Esophagus muscularis mucosa (tissue), 4 donors: ENCODE results near the gene NGEF. TPM values are rescaled to one million over a fixed set of nuclear protein-coding genes. Genes with fewer than 3 reads are reported as not detected.
"Not testable (repeated sequence)": the region's sequence is repeated elsewhere in the genome, so short reads cannot be mapped to it uniquely, and the experiment has no call there.

Experiments used
- DNase-seq: peaks from one replicate; pipeline ENCODE4 v3.0.0-alpha.2; 2017; ENCODE audit errors: extremely low spot score
- H3K27ac ChIP-seq, 4 donors: fragments of 200-600 bp; sonication (generic); replicated peaks in 1 of 4; 1 replicate in 3 of 4; 2 replicates in 1 of 4; pipeline ENCODE4 v1.5.1; 2016 to 2019; ENCODE audit warnings: mild to moderate bottlenecking in 1 of 4
- H3K27me3 ChIP-seq, 4 donors: fragments of 200-600 bp; sonication (generic); one replicate each; pipeline versions ENCODE4 v1.5.1 to v1.6.0; 2016 to 2019
- H3K36me3 ChIP-seq, 4 donors: fragments of 200-600 bp; sonication (generic); one replicate each; pipeline ENCODE4 v1.5.1; 2016 to 2019
- H3K4me1 ChIP-seq, 4 donors: fragments of 200-600 bp; sonication (generic); one replicate each; pipeline ENCODE4 v1.5.1; 2016 to 2019
- H3K4me3 ChIP-seq, 4 donors: fragments of 200-600 bp; sonication (generic); 1 replicate in 2 of 4; 2 replicates in 2 of 4; pipeline ENCODE4 v1.5.1; 2016 to 2019; ENCODE audit warnings: mild to moderate bottlenecking in 4 of 4, moderate library complexity in 1 of 4
- H3K9me3 ChIP-seq, 4 donors: fragments of 200-600 bp; sonication (generic); 1 replicate in 3 of 4; 2 replicates in 1 of 4; pipeline ENCODE4 v1.5.1; 2016 to 2019
- EP300 ChIP-seq: sonication (generic); formaldehyde crosslinking; IDR thresholded peaks from one replicate; pipeline ENCODE4 v1.6.1; 2017; ENCODE audit warnings: antibody characterized with exemption
- POLR2A ChIP-seq: fragments of 450-650 bp; IDR thresholded peaks from one replicate; pipeline ENCODE4 v1.6.1; 2017; ENCODE audit warnings: antibody characterized with exemption, moderate library complexity, mild to moderate bottlenecking, low read depth
- POLR2AphosphoS5 ChIP-seq, 2 donors: sonication (generic); formaldehyde crosslinking; IDR thresholded peaks; one replicate each; pipeline ENCODE4 v1.6.1; 2017; ENCODE audit warnings: antibody characterized with exemption in 2 of 2
- WGBS: methylation state at CpG from one replicate; pipeline ENCODE4 v1.1.5; 2018; 5-methylcytosine and 5-hydroxymethylcytosine counted together
- intact Hi-C: fragments of 100-400 bp; cut with DNase I; formaldehyde crosslinking; loops from one replicate; pipeline ENCODE4 v1.15.1; 2023
- total RNA-seq, 4 donors: library from RNA; depleted of rRNA; stranded (reverse); fragments of >200 nt; gene quantifications; one replicate each; pipeline versions ENCODE4 v1.1.0 to v1.2.1, GENCODE V29; 2016
- TF ChIP-seq, protein P1 (sequence below), 3 experiments: fragments of 200-600 bp in 2 of 3; fragments of 450-650 bp in 1 of 3; sonication (generic) in 2 of 3; IDR thresholded peaks; one replicate each; pipeline ENCODE4 v1.5.1; 2017 to 2019; ENCODE audit warnings: antibody characterized with exemption in 3 of 3, mild to moderate bottlenecking in 2 of 3, moderate library complexity in 1 of 3

The NGEF gene
- total RNA-seq, 4 donors from 2014 or later, result 0.33 to 0.98 (median 0.52) TPM; not detected in 1

- no peak overlapping the region for H3K27ac ChIP-seq
- peaks cover 5 to 15% (median 13%) of the 10 kb centered on the region in 4 donors for H3K4me1 ChIP-seq
- 42% methylated on average over 2 of the region's 2 CpGs for WGBS
- H3K9me3 ChIP-seq, result no peaks in the 10 kb centered on the region
- intact Hi-C loops, result loop anchor here (5.0 kb wide), 1 partner anchor 400 kb away; the partner anchor contains the start of gene ATG16L1
- no peak overlapping the region for H3K4me3 ChIP-seq
- no peaks in the 10 kb centered on the region for H3K27me3 ChIP-seq
- no peak for DNase-seq
- TF ChIP-seq POLR2A, result no peak
- TF ChIP-seq, protein P1, sequence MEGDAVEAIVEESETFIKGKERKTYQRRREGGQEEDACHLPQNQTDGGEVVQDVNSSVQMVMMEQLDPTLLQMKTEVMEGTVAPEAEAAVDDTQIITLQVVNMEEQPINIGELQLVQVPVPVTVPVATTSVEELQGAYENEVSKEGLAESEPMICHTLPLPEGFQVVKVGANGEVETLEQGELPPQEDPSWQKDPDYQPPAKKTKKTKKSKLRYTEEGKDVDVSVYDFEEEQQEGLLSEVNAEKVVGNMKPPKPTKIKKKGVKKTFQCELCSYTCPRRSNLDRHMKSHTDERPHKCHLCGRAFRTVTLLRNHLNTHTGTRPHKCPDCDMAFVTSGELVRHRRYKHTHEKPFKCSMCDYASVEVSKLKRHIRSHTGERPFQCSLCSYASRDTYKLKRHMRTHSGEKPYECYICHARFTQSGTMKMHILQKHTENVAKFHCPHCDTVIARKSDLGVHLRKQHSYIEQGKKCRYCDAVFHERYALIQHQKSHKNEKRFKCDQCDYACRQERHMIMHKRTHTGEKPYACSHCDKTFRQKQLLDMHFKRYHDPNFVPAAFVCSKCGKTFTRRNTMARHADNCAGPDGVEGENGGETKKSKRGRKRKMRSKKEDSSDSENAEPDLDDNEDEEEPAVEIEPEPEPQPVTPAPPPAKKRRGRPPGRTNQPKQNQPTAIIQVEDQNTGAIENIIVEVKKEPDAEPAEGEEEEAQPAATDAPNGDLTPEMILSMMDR (IDR thresholded peaks at IDR 0.05), result no peak
- TF ChIP-seq POLR2AphosphoS5 (IDR thresholded peaks at IDR 0.05), result no peak
- no peak for TF ChIP-seq EP300
- peaks cover 56 to 94% (median 80%) of the 10 kb centered on the region in 4 donors for H3K36me3 ChIP-seq
These were observed 160.4 kb downstream of the NGEF start for GRCh38 chr2:232852676-232853075.

DNA sequence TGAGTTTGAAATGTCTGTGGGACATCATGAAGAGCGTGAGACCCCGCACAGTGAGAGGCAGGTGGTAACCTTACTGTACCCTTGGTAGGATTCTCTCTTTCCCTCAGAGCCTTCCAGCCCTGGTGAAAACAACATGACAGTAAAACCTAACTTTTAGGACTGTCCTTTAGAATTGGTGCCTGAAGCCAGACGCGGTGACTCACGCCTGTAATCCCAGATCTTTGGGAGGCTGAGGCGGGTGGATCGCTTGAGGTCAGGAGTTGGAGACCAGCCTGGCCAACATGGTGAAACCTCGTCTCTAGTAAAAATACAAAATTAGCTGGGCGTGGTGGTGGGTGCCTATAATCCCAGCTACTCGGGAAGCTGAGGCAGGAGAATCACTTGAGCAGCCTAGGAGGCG lies 161.0 kb downstream of the NGEF start:
- not testable (repeated sequence) for DNase-seq, H3K27ac ChIP-seq, H3K9me3 ChIP-seq, H3K27me3 ChIP-seq, H3K4me3 ChIP-seq
- Histone ChIP-seq H3K36me3 (peaks cover 57 to 94% (median 80%) of the 10 kb centered on the region in 4 donors), H3K4me1 (peaks cover 5 to 15% (median 13%) of the 10 kb centered on the region in 4 donors)
- WGBS, result 90% methylated on average over 9 of the region's 11 CpGs
- intact Hi-C loops, result loop anchor here (5.0 kb wide), 1 partner anchor 400 kb away; the partner anchor contains the start of gene ATG16L1

DNA sequence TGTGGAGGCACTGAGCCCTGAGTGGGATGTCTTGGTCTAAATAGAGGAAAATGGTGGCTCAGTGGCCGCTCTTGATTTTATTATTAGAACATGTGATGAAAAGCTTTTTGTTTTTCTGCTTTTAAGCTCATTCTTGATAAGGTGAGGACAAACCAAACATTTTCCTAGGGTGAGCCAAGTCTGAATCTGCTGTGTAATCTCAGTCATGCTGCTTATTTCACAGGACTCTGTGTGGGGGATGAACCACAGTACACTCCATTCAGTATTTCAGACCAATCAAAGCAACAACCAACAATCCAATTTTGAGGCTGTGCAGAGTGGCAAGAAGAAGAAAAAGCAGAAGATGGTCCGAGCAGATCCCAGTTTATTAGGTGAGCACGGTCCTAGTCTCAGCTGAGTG lies 163.0 kb downstream of the NGEF start:
- 93% methylated on average over 3 of the region's 3 CpGs for WGBS
- Histone ChIP-seq H3K36me3 (peaks cover 61 to 93% (median 79%) of the 10 kb centered on the region in 4 donors), H3K9me3 (no peaks in the 10 kb centered on the region), H3K4me1 (peaks cover 5 to 15% (median 13%) of the 10 kb centered on the region in 4 donors), H3K4me3 (no peak overlapping the region), H3K27ac (no peak overlapping the region), H3K27me3 (no peaks in the 10 kb centered on the region)
- intact Hi-C loops, result loop anchor here (5.0 kb wide), 1 partner anchor 402 kb away; the partner anchor contains the start of gene ATG16L1
- TF ChIP-seq POLR2A, result no peak
- no peak for DNase-seq

GRCh38 chr2:232846055-232846454 lies 167.0 kb downstream of the NGEF start:
- TF ChIP-seq POLR2A, result no peak
- TF ChIP-seq EP300, result no peak
- TF ChIP-seq, protein P1 (IDR thresholded peaks at IDR 0.05), result no peak
- no peak for TF ChIP-seq POLR2AphosphoS5 (IDR thresholded peaks at IDR 0.05)
- intact Hi-C loops, result no loop called here
- H3K27ac ChIP-seq, result no peak overlapping the region
- peaks cover 0 to 4% (median 0%) of the 10 kb centered on the region in 4 donors for H3K4me1 ChIP-seq
- no peaks in the 10 kb centered on the region for H3K9me3 ChIP-seq
- no peaks in the 10 kb centered on the region for H3K27me3 ChIP-seq
- H3K36me3 ChIP-seq, result peaks cover 77 to 99% (median 94%) of the 10 kb centered on the region in 4 donors
- DNase-seq, result no peak
- no peak overlapping the region for H3K4me3 ChIP-seq

- Histone ChIP-seq H3K27me3 (no peaks in the 10 kb centered on the region), H3K4me3 (no peak overlapping the region), H3K27ac (no peak overlapping the region), H3K9me3 (no peaks in the 10 kb centered on the region), H3K36me3 (peaks cover 68 to 94% (median 81%) of the 10 kb centered on the region in 4 donors), H3K4me1 (peaks cover 9 to 11% (median 10%) of the 10 kb centered on the region in 4 donors)
- no peak for TF ChIP-seq POLR2A
- TF ChIP-seq EP300, result no peak
- no peak for TF ChIP-seq POLR2AphosphoS5 (IDR thresholded peaks at IDR 0.05)
- TF ChIP-seq, protein P1 (IDR thresholded peaks at IDR 0.05), result no peak
- DNase-seq, result no peak
- intact Hi-C loops, result no loop called here
- 89% methylated on average over 3 of the region's 3 CpGs for WGBS
These were observed 169.2 kb downstream of the NGEF start for GRCh38 chr2:232843834-232844233.

DNA sequence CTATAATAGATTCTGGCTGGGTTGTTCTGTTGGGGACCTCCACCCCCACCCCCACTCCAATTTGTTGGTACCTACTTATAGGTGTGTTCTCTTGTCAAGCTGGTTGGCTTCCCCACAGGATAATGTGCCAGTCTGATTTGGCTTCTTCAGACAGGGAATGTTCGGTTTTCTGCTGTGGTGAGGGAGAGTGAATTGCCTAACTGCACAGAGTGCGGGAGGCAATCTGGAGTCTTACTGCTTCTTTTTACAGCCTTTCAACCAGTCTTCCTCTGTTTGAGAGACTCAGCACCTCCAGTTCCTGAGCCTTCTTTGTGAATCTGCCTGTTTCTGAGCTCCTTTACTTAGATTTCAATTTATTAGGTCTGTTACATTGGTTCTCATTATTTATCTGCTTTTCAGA lies 170.4 kb downstream of the NGEF start:
- Histone ChIP-seq H3K27ac (no peak overlapping the region), H3K36me3 (peaks cover 58 to 93% (median 69%) of the 10 kb centered on the region in 4 donors), H3K27me3 (no peaks in the 10 kb centered on the region), H3K4me1 (peaks cover 14 to 23% (median 17%) of the 10 kb centered on the region in 4 donors), H3K9me3 (no peaks in the 10 kb centered on the region), H3K4me3 (no peak overlapping the region)
- no peak for DNase-seq
- intact Hi-C loops, result no loop called here
- no peak for TF ChIP-seq POLR2A
- no peak for TF ChIP-seq POLR2AphosphoS5 (IDR thresholded peaks at IDR 0.05)
- no peak for TF ChIP-seq EP300
- TF ChIP-seq, protein P1 (IDR thresholded peaks at IDR 0.05), result no peak
- 68% methylated on average over 2 of the region's 2 CpGs for WGBS
